WI38 (cell line): ENCODE measurements around the gene STK11.
A peak's percentile ranks its signal among the peaks of the same experiment; 100 is the strongest.
"Not testable (repeated sequence)": the region's sequence is repeated elsewhere in the genome, so short reads cannot be mapped to it uniquely, and the experiment has no call there.

Experiments used
- H3K4me3 ChIP-seq: 2 replicates; pipeline ENCODE4 v1.5.1; 2011; ENCODE audit warnings: low read depth, mild to moderate bottlenecking, control low read depth, low read length
- CTCF ChIP-seq: IDR thresholded peaks from 2 replicates; pipeline ENCODE4 v1.5.1; 2012; ENCODE audit warnings: low read depth, mild to moderate bottlenecking, control low read depth, low read length

Gene STK11

GRCh38 chr19:1245494-1246264 lies 40.1 kb downstream of the STK11 start:
- no peak for TF ChIP-seq CTCF

DNA sequence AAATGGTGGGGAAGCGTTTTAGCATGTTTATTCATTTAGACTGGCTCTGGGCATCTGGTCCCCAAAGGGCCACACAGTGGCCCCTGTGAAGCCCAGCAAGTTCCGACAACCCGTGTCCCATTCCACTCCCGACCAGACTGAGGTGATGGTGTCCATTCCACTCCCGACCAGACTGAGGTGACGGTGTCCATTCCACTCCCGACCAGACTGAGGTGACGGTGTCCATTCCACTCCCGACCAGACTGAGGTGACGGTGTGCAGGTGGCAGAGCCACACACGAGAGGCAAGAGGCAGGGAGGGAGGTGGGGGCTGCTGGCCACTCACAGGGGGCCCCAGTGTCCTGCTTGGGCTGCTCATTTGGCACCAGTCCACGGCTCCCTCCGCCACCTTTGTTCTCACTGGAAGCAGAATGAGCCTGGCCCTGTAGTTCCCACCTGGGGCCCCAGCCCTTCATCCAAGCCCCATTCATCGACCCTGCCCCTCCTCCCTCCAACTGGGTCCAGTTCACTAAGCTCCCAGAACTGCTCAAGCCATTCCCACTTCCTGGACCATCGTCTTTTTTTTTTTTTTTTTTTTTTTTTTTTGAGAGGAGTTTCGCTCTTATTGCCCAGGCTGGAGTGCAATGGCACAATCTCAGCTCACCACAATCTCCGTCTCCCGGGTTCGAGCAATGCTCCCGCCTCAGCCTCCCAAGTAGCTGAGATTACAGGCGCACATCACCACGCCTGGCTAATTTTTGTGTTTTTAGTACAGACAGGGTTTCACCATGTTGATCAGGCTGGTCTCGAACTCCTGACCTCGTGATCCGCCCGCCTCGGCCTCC lies 40.9 kb downstream of the STK11 start:
- H3K4me3 ChIP-seq = not testable (repeated sequence)

More at GRCh38 chr19:1245494-1246264, 40.1 kb downstream of the STK11 start:
- no peak overlapping the region for H3K4me3 ChIP-seq

- H3K4me3 ChIP-seq = peak overlapping the region; percentile 69
- TF ChIP-seq CTCF = no peak
These were observed 42.2 kb downstream of the STK11 start for GRCh38 chr19:1247748-1248138.

- TF ChIP-seq CTCF = peak; percentile 40
- peak within 1 kb of the TSS; percentile 69 for H3K4me3 ChIP-seq
These were observed 42.7 kb downstream of the STK11 start, which contains the start of gene MIDN for GRCh38 chr19:1248139-1248785. TSS of gene MIDN (plus strand) at chr19:1248583. CDS start at chr19:1250297, 1,714 bp downstream.

GRCh38 chr19:1248786-1249297 lies 43.3 kb downstream of the STK11 start:
- peak; percentile 56 for TF ChIP-seq CTCF
- H3K4me3 ChIP-seq = peak overlapping the region; percentile 69

DNA sequence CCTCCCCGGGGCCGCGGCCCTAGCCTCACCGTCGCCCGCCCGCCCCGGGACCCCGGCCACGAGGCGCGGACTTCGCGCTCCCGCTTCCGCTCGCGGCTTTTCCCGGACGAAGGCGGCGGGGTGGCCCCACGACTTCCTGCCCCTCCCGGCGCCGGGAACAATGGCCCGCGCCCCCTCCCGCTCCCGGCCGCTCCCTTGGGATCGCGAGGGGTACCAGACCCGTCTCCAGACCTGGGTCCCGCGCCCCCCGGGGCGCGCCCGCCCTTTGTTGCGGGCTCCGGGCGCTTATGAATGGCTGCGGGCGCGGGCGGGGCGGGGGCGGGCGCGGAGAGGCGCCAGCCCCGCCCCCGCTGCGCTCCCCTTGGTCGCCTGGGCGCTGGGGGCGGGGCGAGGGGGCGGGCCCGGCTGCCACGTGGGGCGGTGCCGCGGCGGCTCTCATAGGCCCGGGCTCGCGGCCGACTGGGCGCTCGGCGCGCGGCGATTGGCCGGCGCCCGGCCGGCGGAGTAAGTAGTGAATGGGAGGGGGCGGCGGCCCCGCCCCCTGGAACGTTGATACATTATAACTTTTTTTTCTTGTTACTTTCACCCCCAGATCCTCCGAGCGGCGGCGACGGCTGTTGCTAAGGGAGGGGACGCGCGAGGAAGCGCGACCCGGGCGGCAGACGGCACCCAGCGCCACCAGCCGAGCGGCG lies 43.9 kb downstream of the STK11 start:
- peak overlapping the region; percentile 89 for H3K4me3 ChIP-seq
- no peak for TF ChIP-seq CTCF

DNA sequence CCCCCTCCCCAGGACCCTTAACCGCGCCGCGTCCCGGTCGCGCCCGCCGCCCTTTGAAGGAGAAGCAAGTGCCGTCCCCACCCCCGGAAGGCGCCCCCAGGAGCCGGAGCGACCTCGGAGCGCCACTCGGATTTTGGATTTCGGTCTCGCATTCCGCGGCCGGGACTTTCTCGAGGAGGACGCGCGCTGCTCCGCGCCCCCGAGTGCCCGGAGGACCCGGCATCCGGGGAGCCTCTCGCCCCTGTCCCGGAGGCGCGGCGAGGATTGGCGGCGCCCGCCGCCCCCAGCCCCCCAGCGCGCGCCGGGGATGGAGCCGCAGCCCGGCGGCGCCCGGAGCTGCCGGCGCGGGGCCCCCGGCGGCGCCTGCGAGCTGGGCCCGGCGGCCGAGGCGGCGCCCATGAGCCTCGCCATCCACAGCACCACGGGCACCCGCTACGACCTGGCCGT lies 44.4 kb downstream of the STK11 start:
- H3K4me3 ChIP-seq = peak overlapping the region; percentile 89
- TF ChIP-seq CTCF = no peak
